Measurements from ENCODE around the gene CLBA1. TPM values are rescaled to one million over a fixed set of nuclear protein-coding genes. Genes with fewer than 3 reads are reported as not detected.

Gene CLBA1
- total and polyA plus RNA-seq, 9 donors = 3.5 to 7.1 (median 4.5) TPM

DNA sequence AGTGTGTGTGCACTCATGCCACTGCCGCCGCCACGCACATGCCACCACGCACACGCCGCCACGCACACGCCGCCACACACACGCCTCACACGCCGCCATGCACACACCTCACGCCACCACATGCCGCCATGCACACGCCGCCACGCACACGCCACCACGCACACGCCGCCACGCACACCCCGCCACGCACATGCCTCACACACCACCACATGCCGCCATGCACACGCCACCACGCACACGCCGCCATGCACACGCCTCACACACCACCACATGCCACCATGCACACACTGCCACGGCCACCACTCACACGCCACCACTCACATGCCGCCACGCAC is 6.3 kb downstream of the CLBA1 start:
- no peak for DNase-seq
- peaks cover 39% of the 10 kb centered on the region for H3K4me1 ChIP-seq (ENCODE audit: control insufficient read depth, insufficient read depth, low read length)
- no peak overlapping the region for H3K4me3 ChIP-seq (ENCODE audit: low read length)
- H3K27me3 ChIP-seq (ENCODE audit: control insufficient read depth, insufficient read depth, low read length) = no peaks in the 10 kb centered on the region
- WGBS (ENCODE audit: insufficient coverage) = 99% methylated on average over 31 of the region's 34 CpGs
- no peak overlapping the region for H3K27ac ChIP-seq (ENCODE audit: low read length)
- H3K36me3 ChIP-seq (ENCODE audit: control insufficient read depth, insufficient read depth, low read length) = peaks cover 24% of the 10 kb centered on the region
- H3K9me3 ChIP-seq (replicated peaks; ENCODE audit: control insufficient read depth, low read depth, low read length) = no peaks in the 10 kb centered on the region

DNA sequence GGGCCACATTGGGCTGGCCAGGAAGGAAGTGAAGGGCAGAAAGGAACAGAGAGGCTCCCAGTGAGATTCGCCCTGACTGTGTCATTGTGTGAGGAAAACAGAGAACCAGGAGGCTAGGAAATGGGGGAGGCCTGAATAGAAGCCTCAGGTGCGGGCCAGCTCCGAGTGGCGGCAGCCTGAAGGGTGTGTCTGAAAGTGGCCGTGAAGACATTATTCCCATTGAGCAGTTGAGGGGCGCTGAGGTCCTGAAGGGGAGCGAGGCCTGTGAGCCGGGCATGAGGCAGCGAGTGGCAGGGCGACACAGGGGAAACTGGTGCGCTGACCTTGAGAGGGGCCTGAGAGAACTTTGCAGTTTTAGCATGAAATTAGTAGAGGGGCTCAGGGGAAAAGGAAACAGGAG is 6.9 kb downstream of the CLBA1 start:
- no peaks in the 10 kb centered on the region for H3K27me3 ChIP-seq (ENCODE audit: control insufficient read depth, insufficient read depth, low read length)
- no peak for DNase-seq
- no peak overlapping the region for H3K4me3 ChIP-seq (ENCODE audit: low read length)
- H3K4me1 ChIP-seq (ENCODE audit: control insufficient read depth, insufficient read depth, low read length) = peaks cover 39% of the 10 kb centered on the region
- H3K9me3 ChIP-seq (replicated peaks; ENCODE audit: control insufficient read depth, low read depth, low read length) = no peaks in the 10 kb centered on the region
- no peak overlapping the region for H3K27ac ChIP-seq (ENCODE audit: low read length)
- WGBS (ENCODE audit: insufficient coverage) = 90% methylated on average over 11 of the region's 11 CpGs
- H3K36me3 ChIP-seq (ENCODE audit: control insufficient read depth, insufficient read depth, low read length) = peaks cover 24% of the 10 kb centered on the region

DNA sequence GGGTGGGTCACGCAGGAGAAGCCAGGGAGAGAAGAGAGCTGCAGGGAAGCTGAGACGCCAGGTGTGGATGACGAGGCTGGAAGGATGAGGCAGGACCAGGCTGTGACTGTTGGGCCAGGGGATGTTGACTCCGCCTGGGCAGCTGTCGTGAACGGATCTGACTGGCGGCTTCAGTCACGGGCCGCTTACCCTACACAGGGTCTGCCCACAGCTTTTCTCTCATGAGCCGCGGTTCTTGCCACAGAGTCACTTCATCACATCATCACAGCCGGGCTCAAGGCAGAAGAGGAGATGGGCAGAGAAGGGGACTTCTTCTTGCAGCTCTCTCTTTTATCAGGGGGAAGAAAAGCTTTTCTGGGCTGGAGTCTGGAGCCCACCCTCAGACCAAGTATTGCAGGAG is 7.7 kb downstream of the CLBA1 start:
- H3K4me3 ChIP-seq (ENCODE audit: low read length) = no peak overlapping the region
- H3K27ac ChIP-seq (ENCODE audit: low read length) = peak overlapping the region; percentile 75
- peaks cover 24% of the 10 kb centered on the region for H3K36me3 ChIP-seq (ENCODE audit: control insufficient read depth, insufficient read depth, low read length)
- no peaks in the 10 kb centered on the region for H3K27me3 ChIP-seq (ENCODE audit: control insufficient read depth, insufficient read depth, low read length)
- WGBS (ENCODE audit: insufficient coverage) = 90% methylated on average over 9 of the region's 12 CpGs
- no peaks in the 10 kb centered on the region for H3K9me3 ChIP-seq (replicated peaks; ENCODE audit: control insufficient read depth, low read depth, low read length)
- no peak for DNase-seq
- peaks cover 40% of the 10 kb centered on the region for H3K4me1 ChIP-seq (ENCODE audit: control insufficient read depth, insufficient read depth, low read length)

DNA sequence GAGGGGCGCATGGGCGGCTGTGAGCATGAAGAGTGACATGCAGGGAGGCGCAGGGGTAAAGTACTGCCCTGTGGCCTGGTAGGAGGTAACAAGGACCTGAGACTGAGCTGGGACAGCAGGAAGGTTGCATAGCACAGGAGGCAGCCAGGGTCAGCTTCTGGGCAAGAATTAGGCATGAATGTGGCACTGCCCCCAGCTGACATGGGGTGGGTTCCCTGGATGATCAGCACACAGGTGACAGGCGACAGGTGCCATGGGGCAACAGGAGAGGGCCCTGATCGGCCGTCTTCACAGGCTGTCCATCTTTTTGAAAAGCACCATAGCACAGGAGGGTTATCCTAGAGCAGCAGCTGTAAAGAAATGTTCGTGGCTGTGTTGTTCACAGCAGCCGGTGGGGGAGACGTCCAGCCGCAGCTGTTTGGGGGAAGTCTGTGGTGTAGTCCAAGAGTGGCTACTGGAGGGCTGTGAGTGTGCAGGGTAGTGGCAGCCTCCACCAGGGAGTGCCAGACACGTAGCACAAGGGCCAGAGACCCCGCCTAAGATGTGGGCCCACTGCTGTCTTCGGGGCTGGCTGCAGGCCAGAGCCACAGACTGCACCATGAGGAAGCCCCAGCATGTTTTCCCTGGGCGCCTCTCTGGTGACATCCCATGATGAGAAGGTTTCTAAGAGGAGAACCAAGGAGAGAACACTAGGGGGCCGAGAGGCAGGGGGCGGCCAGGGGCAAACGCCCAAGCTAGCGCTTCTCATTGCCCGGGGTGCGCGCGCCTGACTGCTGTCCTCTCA is 8.4 kb downstream of the CLBA1 start:
- H3K4me1 ChIP-seq (ENCODE audit: control insufficient read depth, insufficient read depth, low read length) = peaks cover 47% of the 10 kb centered on the region
- DNase-seq = peak; percentile 70
- 66% methylated on average over 21 of the region's 22 CpGs for WGBS (ENCODE audit: insufficient coverage)
- no peaks in the 10 kb centered on the region for H3K27me3 ChIP-seq (ENCODE audit: control insufficient read depth, insufficient read depth, low read length)
- peaks cover 24% of the 10 kb centered on the region for H3K36me3 ChIP-seq (ENCODE audit: control insufficient read depth, insufficient read depth, low read length)
- H3K4me3 ChIP-seq (ENCODE audit: low read length) = no peak overlapping the region
- H3K9me3 ChIP-seq (replicated peaks; ENCODE audit: control insufficient read depth, low read depth, low read length) = no peaks in the 10 kb centered on the region
- peak overlapping the region; percentile 75 for H3K27ac ChIP-seq (ENCODE audit: low read length)

DNA sequence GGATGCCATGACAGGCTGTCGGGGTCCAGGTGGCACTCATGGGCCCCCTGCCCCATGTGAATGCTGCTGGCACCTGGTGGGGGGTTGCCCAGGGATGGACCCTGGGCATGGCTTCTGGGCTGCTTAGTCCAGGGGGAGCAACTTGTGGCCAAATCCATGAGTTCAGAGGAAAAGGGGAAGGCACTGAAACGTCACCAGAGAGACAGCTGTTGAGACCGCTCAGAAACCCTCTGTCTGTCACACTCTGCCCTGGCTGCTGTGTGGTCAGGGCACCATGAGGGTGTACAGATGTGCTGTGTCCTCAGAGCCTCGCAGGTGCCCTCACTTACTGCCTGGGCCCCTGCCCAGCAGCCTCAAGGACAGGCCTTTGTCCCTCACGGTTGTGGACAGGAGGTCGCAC is 9.4 kb downstream of the CLBA1 start:
- H3K27me3 ChIP-seq (ENCODE audit: control insufficient read depth, insufficient read depth, low read length) = no peaks in the 10 kb centered on the region
- H3K27ac ChIP-seq (ENCODE audit: low read length) = peak overlapping the region; percentile 75
- peaks cover 52% of the 10 kb centered on the region for H3K4me1 ChIP-seq (ENCODE audit: control insufficient read depth, insufficient read depth, low read length)
- H3K4me3 ChIP-seq (ENCODE audit: low read length) = no peak overlapping the region
- WGBS (ENCODE audit: insufficient coverage) = 76% methylated on average over 6 of the region's 6 CpGs
- peaks cover 23% of the 10 kb centered on the region for H3K36me3 ChIP-seq (ENCODE audit: control insufficient read depth, insufficient read depth, low read length)
- peaks cover 4% of the 10 kb centered on the region for H3K9me3 ChIP-seq (replicated peaks; ENCODE audit: control insufficient read depth, low read depth, low read length)
- peak; percentile 62 for DNase-seq

GRCh38 chr14:104996032-104996431 is 10.4 kb downstream of the CLBA1 start:
- H3K27ac ChIP-seq (ENCODE audit: low read length) = no peak overlapping the region
- H3K4me3 ChIP-seq (ENCODE audit: low read length) = no peak overlapping the region
- 84% methylated on average over 4 of the region's 5 CpGs for WGBS (ENCODE audit: insufficient coverage)
- H3K36me3 ChIP-seq (ENCODE audit: control insufficient read depth, insufficient read depth, low read length) = peaks cover 21% of the 10 kb centered on the region
- H3K4me1 ChIP-seq (ENCODE audit: control insufficient read depth, insufficient read depth, low read length) = peaks cover 52% of the 10 kb centered on the region
- peaks cover 4% of the 10 kb centered on the region for H3K9me3 ChIP-seq (replicated peaks; ENCODE audit: control insufficient read depth, low read depth, low read length)
- no peaks in the 10 kb centered on the region for H3K27me3 ChIP-seq (ENCODE audit: control insufficient read depth, insufficient read depth, low read length)
- DNase-seq = no peak

DNA sequence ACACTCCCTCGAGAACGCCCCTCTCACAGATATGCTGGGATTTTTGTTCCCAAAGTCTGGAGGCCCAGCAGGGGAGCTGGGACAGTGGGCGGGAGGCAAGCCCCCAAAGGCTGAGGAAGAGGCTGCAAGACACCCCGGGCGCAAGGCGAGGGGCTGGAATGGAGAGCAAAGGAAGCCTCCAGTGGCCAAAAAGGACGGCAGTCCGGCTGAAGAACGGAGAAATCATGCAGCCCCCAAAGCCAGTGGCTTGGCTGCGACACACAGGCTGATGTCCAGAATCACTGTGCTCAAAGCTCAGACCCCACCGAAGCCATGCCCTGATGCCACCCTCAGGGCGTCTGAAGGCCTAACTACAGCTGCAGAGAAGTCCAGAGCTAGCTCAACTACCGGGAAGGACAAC is 10.9 kb downstream of the CLBA1 start:
- Histone ChIP-seq H3K4me3 (ENCODE audit: low read length) (no peak overlapping the region), H3K9me3 (replicated peaks; ENCODE audit: control insufficient read depth, low read depth, low read length) (peaks cover 4% of the 10 kb centered on the region), H3K36me3 (ENCODE audit: control insufficient read depth, insufficient read depth, low read length) (peaks cover 17% of the 10 kb centered on the region), H3K27ac (ENCODE audit: low read length) (no peak overlapping the region), H3K27me3 (ENCODE audit: control insufficient read depth, insufficient read depth, low read length) (no peaks in the 10 kb centered on the region), H3K4me1 (ENCODE audit: control insufficient read depth, insufficient read depth, low read length) (peaks cover 52% of the 10 kb centered on the region)
- no peak for DNase-seq
- 82% methylated on average over 11 of the region's 13 CpGs for WGBS (ENCODE audit: insufficient coverage)

DNA sequence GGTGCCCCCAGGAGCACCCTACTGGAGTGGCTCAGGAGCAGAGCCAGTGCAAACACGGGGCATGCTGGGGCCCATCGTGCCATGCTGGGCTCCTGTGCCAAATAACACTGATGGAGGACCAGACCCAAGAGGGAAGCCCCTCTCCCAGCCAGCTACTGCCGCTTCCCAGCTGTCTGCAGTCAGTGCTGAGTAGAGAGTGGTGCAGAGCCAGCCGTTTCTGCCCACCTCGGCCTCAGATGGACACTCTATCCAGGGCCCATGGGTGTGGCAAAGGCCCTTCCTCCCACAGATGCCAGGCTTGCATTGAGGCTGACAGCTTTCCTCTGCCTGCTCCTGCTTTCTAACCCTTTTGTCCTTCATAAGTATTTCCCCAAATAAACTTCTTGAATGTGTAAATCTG is 13.2 kb downstream of the CLBA1 start:
- no peak overlapping the region for H3K4me3 ChIP-seq (ENCODE audit: low read length)
- H3K36me3 ChIP-seq (ENCODE audit: control insufficient read depth, insufficient read depth, low read length) = peaks cover 12% of the 10 kb centered on the region
- peaks cover 4% of the 10 kb centered on the region for H3K9me3 ChIP-seq (replicated peaks; ENCODE audit: control insufficient read depth, low read depth, low read length)
- H3K27me3 ChIP-seq (ENCODE audit: control insufficient read depth, insufficient read depth, low read length) = no peaks in the 10 kb centered on the region
- WGBS (ENCODE audit: insufficient coverage) = 89% methylated on average over 5 of the region's 5 CpGs
- DNase-seq = peak; percentile 42
- H3K27ac ChIP-seq (ENCODE audit: low read length) = peak overlapping the region; percentile 18
- H3K4me1 ChIP-seq (ENCODE audit: control insufficient read depth, insufficient read depth, low read length) = peaks cover 42% of the 10 kb centered on the region

DNA sequence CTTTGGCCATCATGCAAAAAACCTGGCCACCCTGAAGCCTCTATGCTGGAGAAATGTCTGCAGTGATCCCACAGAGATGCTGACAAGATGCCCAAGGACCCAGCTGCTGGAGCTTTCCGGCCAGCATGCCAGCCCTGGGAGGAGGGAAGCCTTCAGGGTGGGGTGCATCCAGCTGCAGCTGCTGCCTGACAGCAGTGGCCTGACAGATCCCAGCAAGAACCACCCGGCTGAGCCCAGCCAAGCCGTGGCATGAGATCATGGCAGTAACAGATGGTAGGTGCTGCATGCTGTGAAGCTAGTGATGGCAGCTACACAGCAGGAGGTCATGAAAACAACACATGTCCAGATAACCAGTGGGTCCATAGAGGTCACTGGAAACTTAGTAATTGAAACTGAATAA is 13.8 kb downstream of the CLBA1 start:
- no peaks in the 10 kb centered on the region for H3K27me3 ChIP-seq (ENCODE audit: control insufficient read depth, insufficient read depth, low read length)
- H3K4me1 ChIP-seq (ENCODE audit: control insufficient read depth, insufficient read depth, low read length) = peaks cover 42% of the 10 kb centered on the region
- H3K4me3 ChIP-seq (ENCODE audit: low read length) = no peak overlapping the region
- H3K9me3 ChIP-seq (replicated peaks; ENCODE audit: control insufficient read depth, low read depth, low read length) = peaks cover 4% of the 10 kb centered on the region
- peak overlapping the region; percentile 18 for H3K27ac ChIP-seq (ENCODE audit: low read length)
- WGBS (ENCODE audit: insufficient coverage) = 75% methylated on average over 3 of the region's 3 CpGs
- DNase-seq = no peak
- H3K36me3 ChIP-seq (ENCODE audit: control insufficient read depth, insufficient read depth, low read length) = peaks cover 12% of the 10 kb centered on the region

DNA sequence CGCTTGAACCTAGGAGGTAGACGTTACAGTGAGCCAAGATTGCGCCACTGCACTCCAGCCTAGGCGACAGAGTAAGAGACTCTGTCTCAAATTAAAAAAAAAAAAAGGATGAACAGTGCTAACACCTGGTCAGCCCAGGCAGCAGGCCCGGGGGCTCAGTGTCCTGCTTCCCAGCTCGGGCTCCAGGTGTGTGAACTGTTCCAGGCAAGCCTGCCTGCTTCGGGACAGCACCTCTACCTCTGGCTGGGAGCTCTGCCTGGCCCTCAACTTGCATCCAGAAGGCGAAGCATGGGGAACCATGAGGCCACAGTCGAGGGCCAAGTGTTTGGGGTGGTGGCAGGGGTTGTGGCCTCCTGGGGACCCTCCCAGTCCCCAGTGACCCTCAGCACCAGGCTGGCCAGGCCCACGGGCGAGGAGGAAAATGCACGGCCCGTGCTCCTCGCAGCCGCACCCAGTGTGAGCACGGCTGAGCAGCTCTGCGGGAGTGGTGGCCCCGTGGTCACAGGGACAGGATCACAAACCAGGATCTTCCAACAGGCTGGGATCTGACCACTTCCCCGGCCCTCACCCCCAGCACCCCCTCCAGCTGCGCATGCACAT is 19.8 kb downstream of the CLBA1 start:
- Histone ChIP-seq H3K4me1 (ENCODE audit: control insufficient read depth, insufficient read depth, low read length) (peaks cover 10% of the 10 kb centered on the region), H3K4me3 (ENCODE audit: low read length) (no peak overlapping the region), H3K27me3 (ENCODE audit: control insufficient read depth, insufficient read depth, low read length) (no peaks in the 10 kb centered on the region), H3K9me3 (replicated peaks; ENCODE audit: control insufficient read depth, low read depth, low read length) (no peaks in the 10 kb centered on the region), H3K27ac (ENCODE audit: low read length) (no peak overlapping the region), H3K36me3 (ENCODE audit: control insufficient read depth, insufficient read depth, low read length) (peaks cover 20% of the 10 kb centered on the region)
- no peak for DNase-seq
- 77% methylated on average over 16 of the region's 20 CpGs for WGBS (ENCODE audit: insufficient coverage)
